Left lung (tissue), 10 donors: ENCODE data around the gene BACH2. TPM values are rescaled to one million over a fixed set of nuclear protein-coding genes. Genes with fewer than 3 reads are reported as not detected.
"Not testable (repeated sequence)": the region's sequence is repeated elsewhere in the genome, so short reads cannot be mapped to it uniquely, and the experiment has no call there.

ENCODE experiments used
- ATAC-seq: fragments of 200-7000 bp; cut with Tn5 transposase; one replicate; pipeline ENCODE4 v1.9.1; 2020; ENCODE audit warnings: moderate library complexity
- DNase-seq, 4 donors: peaks; one replicate each; pipeline ENCODE4 v3.0.0-alpha.2; 2013 to 2020
- H3K27ac ChIP-seq, 2 donors: fragments of 200-600 bp; sonication (generic) in 1 of 2; one replicate each; pipeline versions ENCODE4 v1.5.0 to v1.8.0; 2020 to 2021
- H3K27me3 ChIP-seq, 2 donors: fragments of 200-600 bp; sonication (generic) in 1 of 2; one replicate each; pipeline versions ENCODE4 v1.5.0 to v1.8.0; 2020 to 2021
- H3K36me3 ChIP-seq, 2 donors: fragments of 200-600 bp; sonication (generic) in 1 of 2; one replicate each; pipeline versions ENCODE4 v1.5.0 to v1.8.0; 2020 to 2021
- H3K4me1 ChIP-seq, 2 donors: fragments of 200-600 bp; one replicate each; pipeline ENCODE4 v1.8.0; 2021
- H3K4me3 ChIP-seq, 2 donors: fragments of 200-600 bp; sonication (generic) in 1 of 2; one replicate each; pipeline versions ENCODE4 v1.5.0 to v1.8.0; 2020 to 2021; ENCODE audit warnings: mild to moderate bottlenecking in 1 of 2
- H3K9me3 ChIP-seq, 2 donors: fragments of 200-600 bp; sonication (generic) in 1 of 2; one replicate each; pipeline versions ENCODE4 v1.5.0 to v1.8.0; 2020 to 2021
- intact Hi-C, 2 donors: fragments of 100-400 bp; cut with DNase I; formaldehyde crosslinking; loops; one replicate each; pipeline versions ENCODE4 v1.11.2 to v1.14.2; 2022
- polyA plus RNA-seq, 6 donors: library from polyadenylated mRNA; unstranded; fragments of 120-200 nt; gene quantifications; one replicate each; pipeline ENCODE4 v1.2.1, GENCODE V29; 2013; ENCODE audit not compliant: insufficient read length in 6 of 6
- total RNA-seq, 2 donors: library from RNA; stranded (reverse); fragmentation: NEBNext Ultra II Directional; extraction: Animal tissue kit (Norgen Biotek cat#: 25700); gene quantifications; one replicate each; pipeline ENCODE4 v1.2.1, GENCODE V29; 2021
- TF ChIP-seq, protein P1 (sequence below), 2 donors: fragments of 200-600 bp; sonication (generic) in 1 of 2; IDR thresholded peaks; one replicate each; pipeline versions ENCODE4 v1.5.0 to v1.8.0; 2021; ENCODE audit warnings: antibody characterized with exemption in 2 of 2
- donor health status: DM: no; HTN: yes; CAD: no.
- donor health status: DM: no; HTN: no; CAD: no.

BACH2 gene
- total and polyA plus RNA-seq, 8 donors: 3.8 to 10.6 (median 8.9) TPM

DNA sequence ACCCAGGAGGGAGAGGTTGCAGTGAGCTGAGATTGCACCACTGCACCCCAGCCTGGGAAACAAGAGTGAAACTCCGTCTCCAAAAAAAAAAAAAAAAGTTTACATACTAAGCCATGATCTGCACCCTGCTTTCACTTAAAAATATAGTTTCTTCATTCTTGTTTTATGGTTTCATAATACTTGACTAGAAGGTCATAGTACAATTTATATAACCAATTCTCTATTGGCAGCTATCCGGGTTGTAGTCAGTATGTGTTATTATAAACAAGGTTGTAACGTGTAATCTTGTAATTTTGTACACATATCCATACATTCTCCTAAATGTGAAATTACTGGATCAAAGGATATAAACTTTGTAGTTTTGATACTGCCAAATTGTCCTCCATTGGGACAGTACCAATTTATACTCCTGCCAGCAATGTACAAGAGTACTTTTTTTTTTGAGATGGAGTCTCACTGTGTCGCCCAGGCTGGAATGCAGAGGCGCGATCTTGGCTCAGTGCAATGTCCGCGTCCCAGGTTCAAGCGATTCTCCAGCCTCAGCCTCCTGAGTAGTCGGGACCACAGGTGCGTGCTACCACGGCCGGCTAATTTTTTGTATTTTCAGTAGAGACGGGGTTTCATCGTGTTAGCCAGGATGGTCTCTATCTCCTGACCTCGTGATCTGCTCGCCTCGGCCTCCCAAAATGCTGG, 257.5 kb downstream of the BACH2 start:
- Histone ChIP-seq H3K27ac (no peak overlapping the region), H3K4me3 (no peak overlapping the region), H3K4me1 (no peaks in the 10 kb centered on the region), H3K9me3 (no peaks in the 10 kb centered on the region), H3K27me3 (no peaks in the 10 kb centered on the region), H3K36me3 (no peaks in the 10 kb centered on the region)
- TF ChIP-seq, protein P1, sequence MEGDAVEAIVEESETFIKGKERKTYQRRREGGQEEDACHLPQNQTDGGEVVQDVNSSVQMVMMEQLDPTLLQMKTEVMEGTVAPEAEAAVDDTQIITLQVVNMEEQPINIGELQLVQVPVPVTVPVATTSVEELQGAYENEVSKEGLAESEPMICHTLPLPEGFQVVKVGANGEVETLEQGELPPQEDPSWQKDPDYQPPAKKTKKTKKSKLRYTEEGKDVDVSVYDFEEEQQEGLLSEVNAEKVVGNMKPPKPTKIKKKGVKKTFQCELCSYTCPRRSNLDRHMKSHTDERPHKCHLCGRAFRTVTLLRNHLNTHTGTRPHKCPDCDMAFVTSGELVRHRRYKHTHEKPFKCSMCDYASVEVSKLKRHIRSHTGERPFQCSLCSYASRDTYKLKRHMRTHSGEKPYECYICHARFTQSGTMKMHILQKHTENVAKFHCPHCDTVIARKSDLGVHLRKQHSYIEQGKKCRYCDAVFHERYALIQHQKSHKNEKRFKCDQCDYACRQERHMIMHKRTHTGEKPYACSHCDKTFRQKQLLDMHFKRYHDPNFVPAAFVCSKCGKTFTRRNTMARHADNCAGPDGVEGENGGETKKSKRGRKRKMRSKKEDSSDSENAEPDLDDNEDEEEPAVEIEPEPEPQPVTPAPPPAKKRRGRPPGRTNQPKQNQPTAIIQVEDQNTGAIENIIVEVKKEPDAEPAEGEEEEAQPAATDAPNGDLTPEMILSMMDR (IDR thresholded peaks at IDR 0.05): no peak
- intact Hi-C loops: no loop called here
- DNase-seq: no peak
- ATAC-seq: no peak

DNA sequence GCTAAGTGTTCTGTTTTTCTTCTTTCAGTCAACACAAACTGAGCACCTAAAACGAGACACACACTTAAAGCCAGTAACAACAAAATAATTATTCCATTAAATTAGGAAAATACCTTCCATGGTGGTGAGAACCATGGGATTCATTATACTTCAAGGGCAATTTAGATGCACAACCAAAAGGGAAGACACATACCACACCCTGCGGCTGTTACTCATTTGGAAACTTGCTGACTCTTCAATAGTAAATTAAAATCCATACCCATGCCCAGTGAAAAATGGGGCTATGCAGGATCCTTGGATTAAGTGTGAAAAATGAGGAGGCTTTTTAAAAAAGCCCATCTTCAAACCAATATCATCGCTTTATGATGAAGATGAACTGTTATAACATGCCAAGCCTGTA, 259.7 kb downstream of the BACH2 start:
- no peaks in the 10 kb centered on the region for H3K36me3 ChIP-seq
- no peaks in the 10 kb centered on the region for H3K4me1 ChIP-seq
- H3K4me3 ChIP-seq: no peak overlapping the region
- intact Hi-C loops: no loop called here
- H3K27me3 ChIP-seq: no peaks in the 10 kb centered on the region
- no peak overlapping the region for H3K27ac ChIP-seq
- no peaks in the 10 kb centered on the region for H3K9me3 ChIP-seq
- TF ChIP-seq, protein P1 (IDR thresholded peaks at IDR 0.05): no peak
- ATAC-seq (no peak), DNase-seq (no peak)

DNA sequence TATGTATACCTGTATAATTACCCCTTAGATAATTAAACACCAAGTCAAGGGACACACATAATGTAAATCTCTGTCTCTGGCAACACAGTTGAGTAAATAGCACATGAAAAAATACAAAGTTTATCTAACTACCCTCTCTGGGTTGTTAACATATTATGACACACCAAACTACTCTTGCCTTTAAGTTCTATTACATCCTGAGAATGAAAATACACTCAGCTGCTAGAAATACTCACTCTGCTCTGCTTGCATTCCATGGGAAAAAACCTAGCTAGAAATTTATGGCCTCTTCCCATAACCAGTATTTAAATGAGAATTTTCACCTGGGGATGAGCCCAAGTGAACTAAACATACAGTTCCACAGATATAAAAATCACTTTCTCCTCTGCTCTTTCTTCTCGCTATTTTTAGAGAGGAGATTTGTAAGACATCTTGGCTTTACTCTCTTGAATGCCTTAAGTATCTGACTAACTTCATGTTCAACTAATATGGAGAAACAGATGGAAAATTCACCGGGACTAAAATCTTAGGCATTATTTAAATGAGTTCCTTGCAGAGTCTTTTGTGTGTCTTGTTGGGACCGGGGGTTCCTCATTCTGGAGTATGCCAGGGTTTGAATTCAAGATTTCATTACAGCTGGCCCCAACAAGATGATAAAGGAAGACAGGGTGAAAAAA, 261.5 kb downstream of the BACH2 start:
- Histone ChIP-seq H3K36me3 (no peaks in the 10 kb centered on the region), H3K27me3 (no peaks in the 10 kb centered on the region), H3K4me1 (no peaks in the 10 kb centered on the region), H3K9me3 (no peaks in the 10 kb centered on the region), H3K27ac (no peak overlapping the region), H3K4me3 (no peak overlapping the region)
- intact Hi-C loops: no loop called here
- DNase-seq (no peak), ATAC-seq (no peak)
- TF ChIP-seq, protein P1 (IDR thresholded peaks at IDR 0.05): no peak

DNA sequence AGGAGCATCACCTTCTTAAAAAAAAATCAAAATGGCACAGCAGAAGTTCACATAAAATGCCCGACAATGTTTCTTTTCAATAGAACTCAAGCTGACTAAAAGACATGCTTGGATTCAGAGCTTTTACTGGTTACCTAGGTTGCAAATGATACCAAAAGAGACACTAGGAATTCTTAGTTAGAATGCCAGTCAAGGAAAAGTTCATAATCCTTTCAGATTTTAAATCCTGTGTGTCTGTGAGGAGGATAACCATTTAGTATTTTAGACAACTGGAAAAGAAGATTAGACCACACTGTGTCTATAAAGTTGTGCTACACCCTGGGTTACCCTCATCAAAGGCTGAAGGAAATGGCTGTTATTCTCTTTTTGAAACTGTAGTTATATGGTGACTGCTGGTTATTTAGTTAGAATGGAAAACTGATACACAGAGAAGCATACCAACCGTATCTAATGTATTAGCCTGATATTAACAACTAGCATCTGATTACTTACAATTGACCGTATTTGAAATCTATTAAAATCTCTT, 262.8 kb downstream of the BACH2 start:
- H3K27ac ChIP-seq: no peak overlapping the region
- ATAC-seq (no peak), DNase-seq (no peak)
- H3K36me3 ChIP-seq: no peaks in the 10 kb centered on the region
- no peaks in the 10 kb centered on the region for H3K9me3 ChIP-seq
- TF ChIP-seq, protein P1 (IDR thresholded peaks at IDR 0.05): no peak
- no peaks in the 10 kb centered on the region for H3K4me1 ChIP-seq
- H3K4me3 ChIP-seq: no peak overlapping the region
- intact Hi-C loops: no loop called here
- H3K27me3 ChIP-seq: no peaks in the 10 kb centered on the region

DNA sequence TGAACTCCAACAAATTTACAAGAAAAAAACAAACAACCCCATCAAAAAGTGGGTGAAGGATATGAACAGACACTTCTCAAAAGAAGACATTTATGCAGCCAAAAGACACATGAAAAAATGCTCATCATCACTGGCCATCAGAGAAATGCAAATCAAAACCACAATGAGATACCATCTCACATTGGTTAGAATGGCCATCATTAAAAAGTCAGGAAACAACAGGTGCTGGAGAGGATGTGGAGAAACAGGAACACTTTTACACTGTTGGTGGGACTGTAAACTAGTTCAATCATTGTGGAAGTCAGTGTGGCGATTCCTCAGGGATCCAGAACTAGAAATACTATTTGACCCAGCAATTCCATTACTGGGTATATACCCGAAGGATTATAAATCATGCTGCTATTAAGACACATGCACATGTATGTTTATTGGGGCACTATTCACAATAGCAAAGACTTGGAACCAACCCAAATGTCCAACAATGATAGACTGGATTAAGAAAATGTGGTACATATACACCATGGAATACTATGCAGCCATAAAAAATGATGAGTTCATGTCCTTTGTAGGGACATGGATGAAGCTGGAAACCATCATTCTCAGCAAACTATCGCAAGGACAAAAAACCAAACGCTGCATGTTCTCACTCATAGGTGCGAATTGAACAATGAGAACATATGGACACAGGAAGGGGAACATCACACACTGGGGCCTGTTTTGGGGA, 264.0 kb downstream of the BACH2 start:
- DNase-seq, intact Hi-C loops, H3K4me3 ChIP-seq, ATAC-seq, H3K4me1 ChIP-seq, H3K27me3 ChIP-seq, H3K9me3 ChIP-seq, H3K27ac ChIP-seq, H3K36me3 ChIP-seq: not testable (repeated sequence)
